DMS 273 (cell line): ENCODE measurements around the gene SLC35B2.

Experiments used
- DNase-seq: peaks from one replicate; lab custom pipeline; 2025; ENCODE audit not compliant: unreplicated experiment; lab: John Stamatoyannopoulos, UW

Gene SLC35B2

DNA sequence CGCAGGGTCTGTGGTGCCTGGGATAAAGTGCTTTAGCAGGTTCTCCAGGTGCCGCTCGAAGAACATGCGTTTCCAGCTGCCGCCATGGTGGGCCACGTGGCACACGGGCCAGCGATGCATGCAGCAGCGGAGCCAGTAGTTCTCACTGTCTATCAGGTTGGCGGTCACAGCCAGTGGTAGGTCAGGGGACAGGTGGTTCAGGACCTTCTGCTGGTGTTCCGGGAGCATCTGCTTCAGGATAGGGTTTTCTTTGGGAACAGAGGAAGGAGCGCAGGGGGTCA lies 28.9 kb upstream of the SLC35B2 start:
- no peak for DNase-seq

DNA sequence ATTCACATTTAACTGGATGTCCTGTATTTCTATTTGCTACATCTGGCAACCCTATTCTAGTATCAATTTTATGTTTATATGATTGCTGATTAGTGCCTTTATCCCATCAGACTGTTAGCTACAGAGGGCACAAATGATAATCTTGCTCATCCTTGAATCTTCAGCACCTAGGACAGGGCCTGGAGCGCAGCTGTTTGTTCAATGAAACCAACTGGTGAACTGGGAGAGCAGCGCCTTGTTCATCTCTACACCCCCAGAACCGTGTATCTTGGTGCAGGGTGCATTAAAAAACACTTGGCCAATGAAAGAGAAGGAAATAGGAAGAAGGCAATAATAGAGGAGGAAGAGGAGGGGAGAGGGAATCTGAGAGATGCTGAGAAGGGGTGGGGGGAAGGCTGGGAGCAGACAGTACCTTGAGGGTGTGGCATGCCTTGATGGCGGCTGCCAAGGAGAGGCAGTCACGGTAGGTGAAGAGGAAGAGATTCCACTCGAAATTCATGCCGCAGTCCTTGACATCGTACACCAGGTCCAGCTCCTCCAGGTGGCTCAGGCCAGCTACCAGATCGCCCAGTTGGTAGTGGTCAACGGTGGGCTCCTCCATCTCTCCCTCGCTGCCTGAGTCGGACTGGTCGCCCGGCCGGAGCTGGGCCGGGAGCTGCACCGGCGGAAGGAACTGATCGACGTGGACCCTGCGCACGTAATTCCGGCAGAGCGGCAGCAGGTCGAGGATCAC lies 28.4 kb upstream of the SLC35B2 start:
- no peak for DNase-seq

DNA sequence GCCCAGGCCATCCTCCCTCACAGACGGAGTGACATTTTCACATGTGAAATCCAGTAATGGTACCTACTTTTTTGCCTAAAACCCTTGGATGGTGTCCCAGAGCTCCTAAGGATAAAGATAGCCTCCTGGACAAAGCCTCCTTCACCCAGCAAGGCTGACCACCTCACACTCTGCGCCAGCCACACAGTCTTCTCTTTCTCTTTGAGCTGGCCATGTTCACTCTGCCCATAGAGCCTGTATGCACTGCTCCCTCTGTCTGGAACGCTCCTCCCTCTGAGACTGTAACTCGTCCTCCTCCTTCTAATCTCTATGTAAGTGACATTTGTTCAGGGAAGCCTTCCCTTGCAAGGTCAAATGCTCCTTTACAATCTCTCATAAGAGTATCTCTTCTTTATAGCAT lies 27.5 kb upstream of the SLC35B2 start:
- no peak for DNase-seq

DNA sequence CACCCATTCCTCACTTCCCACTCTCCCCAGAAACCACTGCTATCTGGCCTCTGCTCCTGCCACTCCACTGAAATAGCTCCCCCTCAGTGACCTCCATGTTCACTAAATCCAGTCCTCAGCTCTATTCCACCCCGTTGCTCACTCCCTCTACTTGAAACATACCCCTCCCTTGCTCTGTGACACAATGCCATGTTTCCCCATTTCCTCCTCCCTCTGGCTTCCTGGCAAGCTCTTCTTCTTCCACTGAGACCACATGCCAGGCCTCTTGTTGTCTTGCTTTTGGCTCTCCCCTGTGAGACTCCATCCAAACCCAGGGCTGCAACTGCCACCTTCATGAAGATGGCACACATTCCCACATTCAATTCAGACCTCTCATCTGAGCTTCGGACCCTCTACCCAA lies 26.8 kb upstream of the SLC35B2 start:
- no peak for DNase-seq

DNA sequence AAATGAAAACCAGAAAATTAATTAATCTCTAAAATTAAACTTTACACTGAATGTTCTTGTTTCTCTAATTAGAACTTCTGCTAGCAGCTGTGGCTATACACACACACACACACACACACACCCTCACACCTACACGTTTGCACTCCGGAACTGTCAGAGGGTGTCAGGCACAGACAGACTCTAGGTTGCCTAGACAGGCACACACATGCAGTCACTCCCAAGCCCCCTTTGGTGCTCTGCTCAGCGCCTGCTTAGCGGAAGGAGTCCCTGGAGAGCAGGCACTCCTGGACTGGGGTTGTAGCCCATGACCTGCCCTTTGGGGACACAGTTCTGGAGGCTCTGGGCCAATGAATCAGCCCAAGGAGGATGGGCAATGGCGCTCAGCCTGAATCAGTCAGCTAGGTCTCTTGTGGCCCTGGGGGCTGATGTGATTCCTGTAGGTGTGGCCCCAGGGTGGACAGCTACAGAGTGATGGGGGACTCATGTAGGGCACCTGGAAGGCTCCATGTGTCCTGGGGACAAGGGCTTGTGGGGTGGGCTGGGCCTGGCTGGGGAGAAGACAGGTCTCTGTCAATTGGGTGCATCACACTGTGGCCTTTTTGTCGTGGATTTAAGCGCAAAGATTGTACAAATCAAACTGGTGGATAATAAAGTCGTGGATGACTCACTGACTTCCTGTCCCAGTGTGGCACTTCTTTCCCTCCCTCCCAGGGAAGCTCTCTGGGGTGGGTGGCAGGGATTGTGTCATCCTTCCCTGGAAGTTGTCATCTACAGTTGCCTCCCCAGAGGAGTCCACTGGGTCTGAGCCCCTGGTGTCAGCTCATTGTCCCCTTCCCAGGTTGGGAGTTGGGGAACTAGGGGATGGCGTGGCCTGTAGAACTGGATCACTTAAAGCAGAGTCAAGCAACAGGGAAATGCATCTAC lies 21.7 kb upstream of the SLC35B2 start:
- DNase-seq, result no peak

DNA sequence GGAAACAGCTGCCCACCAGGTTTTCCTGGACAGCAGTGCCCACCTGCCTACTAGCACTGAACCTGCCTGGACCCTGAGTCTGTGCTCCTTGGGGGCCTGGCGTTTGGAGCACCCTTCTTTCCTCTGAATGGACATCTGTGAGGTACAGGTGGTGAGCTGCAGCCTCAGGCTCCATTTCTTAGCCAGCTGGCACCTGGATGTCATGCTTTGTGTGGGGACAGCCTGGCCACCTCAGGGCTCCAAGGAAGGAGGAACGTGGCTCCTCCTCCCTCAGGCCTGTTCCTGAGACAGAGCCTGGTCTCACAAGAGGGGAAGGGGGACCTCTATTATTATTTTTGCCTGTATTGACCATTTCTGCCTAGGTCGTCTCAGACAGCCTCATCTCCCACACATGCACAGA lies 21.0 kb upstream of the SLC35B2 start:
- DNase-seq, result no peak

DNA sequence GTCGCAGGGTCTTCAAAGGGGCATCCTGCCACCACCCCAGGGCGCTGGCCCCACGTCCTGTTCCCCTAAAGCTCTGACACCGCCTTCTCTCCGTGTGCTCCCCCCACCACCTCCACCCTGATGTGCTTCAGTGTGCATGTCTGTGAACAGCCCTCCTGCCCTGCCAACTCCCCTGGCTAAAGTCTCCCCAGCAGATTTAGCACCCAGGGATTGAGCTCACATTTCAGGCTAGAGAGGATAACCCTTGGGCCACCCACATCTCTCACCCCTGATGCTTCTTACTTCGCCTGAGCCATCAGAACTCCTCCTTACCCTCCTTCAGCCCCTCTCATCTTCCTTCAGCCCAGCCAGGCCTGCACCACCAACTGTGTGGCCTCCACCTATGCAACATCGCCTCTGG lies 20.4 kb upstream of the SLC35B2 start:
- no peak for DNase-seq

DNA sequence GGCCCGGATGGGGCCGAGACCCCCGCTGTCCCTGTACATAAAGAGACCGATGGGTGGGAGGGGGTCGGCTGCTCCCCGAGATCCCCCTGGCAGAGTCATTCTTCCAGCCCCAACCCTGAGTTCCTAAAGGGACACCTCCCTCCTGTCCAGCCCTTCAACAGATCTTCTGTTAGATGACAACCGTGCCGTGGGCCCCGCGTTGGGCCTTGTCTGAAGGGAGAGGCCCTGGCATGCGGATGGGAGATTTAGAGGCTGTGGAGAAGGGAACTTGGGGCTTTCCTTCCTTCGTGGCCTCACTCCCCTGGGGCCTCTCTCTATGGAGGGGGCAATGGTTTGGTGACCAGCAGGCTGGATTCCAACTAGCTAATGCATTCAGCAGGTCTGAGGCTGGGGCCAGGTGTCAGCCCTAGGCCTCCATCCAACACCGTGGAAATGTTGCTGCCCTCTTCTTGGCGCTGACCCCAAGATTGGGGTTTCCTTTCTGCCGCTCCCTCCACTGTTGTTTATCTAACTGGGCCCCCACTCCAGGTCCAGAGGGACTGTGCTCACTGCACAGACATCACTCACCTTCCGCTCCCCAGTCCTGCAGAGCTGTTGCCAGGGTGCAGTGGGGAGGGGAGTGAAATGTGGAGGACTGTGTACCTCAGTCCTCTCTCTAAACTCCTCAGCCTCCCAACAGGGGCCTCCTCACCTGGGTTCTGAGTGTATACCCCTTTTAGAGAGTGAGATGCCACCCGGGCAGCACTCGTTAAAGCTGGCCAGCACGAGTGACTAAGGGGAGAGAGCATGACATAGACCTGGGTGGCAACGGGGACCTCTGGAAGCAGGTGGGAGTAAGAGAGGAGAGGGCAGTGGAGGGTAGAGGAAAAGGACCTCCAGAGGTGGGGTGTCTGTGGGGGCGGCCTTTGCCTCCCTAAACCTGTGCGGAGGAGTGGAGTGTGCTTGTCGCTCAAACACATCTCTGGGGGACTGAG lies 19.6 kb upstream of the SLC35B2 start:
- DNase-seq, result no peak

DNA sequence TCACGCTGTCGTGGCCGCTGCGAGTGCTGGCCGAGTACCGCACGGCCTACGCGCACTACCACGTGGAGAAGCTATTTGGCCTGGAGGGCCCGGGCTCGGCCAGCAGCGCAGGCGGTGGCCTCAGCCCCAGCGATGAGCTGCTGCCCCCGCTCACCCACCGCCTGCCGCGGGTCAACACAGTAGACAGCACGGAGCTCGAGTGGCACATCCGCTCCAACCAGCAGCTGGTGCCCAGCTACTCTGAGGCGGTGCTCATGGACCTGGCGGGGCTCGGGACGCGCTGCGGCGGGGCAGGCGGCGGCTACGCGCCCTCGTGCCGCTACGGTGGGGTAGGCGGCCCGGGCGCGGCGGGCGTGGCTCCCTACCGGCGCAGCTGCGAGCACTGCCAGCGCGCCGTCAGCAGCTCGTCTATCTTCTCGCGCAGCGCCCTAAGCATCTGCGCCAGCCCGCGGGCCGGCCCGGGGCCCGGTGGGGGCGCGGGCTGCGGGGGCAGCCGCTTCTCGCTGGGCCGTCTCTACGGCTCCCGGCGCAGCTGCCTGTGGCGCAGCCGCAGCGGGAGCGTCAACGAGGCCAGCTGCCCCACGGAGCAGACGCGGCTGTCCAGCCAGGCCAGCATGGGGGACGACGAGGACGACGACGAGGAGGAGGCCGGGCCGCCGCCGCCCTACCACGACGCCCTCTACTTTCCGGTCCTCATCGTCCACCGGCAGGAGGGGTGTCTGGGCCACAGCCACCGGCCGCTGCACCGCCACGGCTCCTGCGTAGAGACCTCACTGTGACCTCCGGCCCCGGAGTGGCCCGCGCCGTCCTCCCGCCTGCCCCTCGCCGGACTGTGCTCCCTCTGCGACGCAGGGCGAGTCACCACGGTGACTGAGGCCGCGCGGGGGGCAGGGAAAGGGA lies 18.7 kb upstream of the SLC35B2 start:
- DNase-seq, result no peak

DNA sequence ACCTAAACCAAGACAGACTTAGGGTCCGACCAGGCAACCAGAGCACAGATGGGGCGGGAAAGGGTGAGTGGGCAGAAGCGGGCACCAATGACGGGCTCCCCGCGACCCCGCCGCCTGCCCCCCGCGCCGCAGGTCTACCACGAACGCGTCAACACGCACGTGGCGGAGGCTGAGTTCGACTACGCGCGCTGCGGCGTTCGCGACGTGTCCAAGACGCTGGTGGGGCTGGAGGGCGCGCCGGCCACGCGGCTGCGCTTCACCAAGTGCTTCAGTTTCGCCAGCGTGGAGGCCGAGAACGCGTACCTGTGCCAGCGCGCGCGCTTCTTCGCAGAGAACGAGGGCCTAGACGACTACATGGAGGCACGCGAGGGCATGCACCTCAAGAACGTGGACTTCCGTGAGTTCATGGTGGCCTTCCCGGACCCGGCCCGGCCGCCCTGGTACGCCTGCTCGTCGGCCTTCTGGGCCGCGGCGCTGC lies 18.0 kb upstream of the SLC35B2 start:
- DNase-seq, result no peak

DNA sequence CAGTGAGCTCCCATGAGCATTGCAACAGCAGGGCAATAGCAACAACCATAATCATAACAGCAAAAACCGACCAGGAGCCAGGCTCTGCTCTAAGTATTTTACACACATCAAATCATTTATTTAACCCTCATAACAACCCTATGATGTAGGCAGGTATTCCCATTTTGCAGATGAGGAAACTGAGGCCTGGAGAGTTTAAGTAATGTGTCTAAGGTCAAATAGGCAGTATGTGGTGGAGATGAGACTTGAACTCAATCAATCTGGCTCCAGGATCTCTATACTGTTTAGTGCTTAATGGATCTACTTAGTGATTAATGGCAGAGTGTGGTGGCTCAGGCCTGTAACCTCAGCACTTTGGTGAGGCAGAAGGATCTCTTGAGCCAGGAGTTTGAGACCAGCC lies 16.3 kb upstream of the SLC35B2 start:
- DNase-seq, result no peak

DNA sequence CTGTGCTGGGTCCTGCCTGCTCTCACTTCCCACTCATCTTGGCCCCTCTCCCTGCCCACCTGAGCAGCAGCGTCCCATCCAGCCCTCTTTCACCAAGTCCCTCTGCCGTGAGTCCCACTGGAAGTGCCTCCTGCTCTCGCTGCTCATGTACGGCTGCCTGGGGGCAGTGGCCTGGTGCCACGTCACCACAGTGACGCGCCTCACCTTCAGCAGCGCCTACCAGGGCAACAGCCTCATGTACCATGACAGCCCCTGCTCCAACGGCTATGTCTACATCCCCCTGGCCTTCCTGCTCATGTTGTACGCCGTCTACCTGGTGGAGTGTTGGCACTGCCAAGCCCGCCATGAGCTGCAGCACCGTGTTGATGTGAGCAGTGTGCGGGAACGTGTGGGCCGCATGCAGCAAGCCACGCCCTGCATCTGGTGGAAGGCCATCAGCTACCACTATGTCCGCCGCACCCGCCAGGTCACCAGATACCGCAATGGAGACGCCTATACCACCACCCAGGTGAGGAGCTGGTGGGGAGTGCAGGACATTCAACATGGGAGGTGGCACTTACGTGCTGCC lies 15.8 kb upstream of the SLC35B2 start:
- DNase-seq, result no peak

DNA sequence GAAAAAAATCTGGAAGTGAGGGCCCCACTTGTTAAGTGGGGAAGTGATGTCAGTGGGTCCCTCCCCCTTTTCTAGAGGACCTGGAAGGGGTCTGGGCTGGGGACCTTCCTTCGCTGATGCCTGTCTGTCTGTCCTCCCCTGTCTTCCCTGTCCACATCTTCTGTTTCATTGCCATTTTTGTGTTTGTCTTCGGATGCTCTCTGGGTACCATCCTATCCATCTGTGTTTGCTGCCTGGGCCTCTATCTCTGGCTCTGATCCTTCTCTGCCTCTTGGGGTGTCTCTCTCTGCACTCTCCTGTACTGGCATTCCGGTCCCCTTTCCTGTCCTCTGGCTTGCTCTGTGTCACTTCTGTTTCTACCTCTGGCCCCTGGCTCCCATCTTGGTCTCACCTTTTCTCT lies 15.2 kb upstream of the SLC35B2 start:
- no peak for DNase-seq

DNA sequence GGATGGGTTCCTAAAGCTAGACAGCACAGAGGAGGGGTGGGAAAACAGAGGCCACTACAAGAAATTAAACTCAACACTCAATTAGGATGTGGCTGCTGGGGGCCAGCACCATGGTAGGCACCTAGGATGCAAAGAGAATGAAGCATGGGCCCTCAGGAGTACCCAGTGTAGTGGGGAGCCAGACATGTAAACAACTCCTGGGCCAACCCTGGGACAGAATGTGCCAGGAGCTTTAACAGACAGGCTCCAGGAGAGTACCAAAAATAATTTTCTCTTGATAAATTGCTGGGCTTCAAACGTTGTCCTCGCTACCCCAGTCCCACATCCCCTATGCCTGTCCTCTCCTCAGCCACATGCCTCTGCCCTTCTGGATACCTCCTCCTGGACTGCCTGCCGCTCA lies 14.6 kb upstream of the SLC35B2 start:
- DNase-seq, result no peak

DNA sequence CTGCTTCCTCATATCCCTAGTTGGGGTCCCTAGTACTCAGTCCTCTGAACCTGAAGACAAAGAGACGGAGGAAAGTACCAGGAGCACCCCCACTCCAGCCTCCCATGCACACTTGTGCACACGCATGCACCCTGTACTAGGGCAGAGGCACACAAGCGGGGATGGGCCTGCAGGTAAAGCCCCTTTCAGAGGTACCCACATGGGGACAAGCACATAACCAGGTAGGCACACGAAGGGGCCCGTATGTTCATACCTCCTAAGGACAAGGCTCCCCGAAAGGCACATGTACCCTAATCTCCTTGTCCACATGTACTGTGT lies 14.0 kb upstream of the SLC35B2 start:
- DNase-seq, result no peak

DNA sequence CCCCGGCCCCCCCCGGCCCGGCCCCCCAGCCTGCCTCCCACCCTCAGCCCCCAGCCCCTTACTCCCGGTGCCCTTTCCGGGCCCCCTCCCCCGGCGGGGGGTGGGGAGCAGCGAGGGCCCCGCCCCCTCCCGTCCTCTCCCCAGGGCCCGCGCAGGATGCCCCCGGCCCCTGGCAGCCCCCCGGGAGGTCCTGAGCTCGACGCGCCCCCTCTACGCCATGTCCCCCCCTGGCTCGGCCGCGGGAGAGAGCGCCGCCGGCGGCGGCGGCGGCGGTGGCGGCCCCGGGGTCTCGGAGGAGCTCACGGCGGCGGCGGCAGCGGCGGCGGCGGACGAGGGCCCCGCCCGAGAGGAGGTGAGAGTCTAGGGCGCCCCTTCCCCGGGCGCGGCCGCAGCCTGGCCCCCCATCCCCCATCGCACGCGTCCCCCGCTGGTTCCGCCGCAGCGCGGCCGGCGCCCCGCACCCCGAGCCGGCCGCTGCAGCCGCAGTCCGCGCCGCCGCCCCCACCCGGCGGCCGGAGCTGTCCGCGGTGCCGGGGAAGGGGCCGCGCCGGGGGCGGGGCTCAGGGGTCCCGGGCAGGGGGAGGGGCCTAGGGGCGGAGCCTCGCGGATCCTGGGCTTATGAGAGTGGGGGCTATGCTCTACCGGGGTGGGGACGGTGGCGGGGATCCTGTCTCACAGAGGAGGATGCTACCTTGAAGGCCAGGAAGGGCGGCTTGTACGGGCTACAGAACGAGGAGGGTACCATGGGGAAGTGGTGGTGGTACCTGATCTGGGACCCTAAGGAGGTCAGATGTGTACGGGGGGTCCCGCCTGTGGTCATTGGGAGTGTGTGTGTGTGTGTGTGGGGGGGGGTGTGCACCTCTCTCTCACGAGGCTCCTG lies 13.4 kb upstream of the SLC35B2 start:
- no peak for DNase-seq

DNA sequence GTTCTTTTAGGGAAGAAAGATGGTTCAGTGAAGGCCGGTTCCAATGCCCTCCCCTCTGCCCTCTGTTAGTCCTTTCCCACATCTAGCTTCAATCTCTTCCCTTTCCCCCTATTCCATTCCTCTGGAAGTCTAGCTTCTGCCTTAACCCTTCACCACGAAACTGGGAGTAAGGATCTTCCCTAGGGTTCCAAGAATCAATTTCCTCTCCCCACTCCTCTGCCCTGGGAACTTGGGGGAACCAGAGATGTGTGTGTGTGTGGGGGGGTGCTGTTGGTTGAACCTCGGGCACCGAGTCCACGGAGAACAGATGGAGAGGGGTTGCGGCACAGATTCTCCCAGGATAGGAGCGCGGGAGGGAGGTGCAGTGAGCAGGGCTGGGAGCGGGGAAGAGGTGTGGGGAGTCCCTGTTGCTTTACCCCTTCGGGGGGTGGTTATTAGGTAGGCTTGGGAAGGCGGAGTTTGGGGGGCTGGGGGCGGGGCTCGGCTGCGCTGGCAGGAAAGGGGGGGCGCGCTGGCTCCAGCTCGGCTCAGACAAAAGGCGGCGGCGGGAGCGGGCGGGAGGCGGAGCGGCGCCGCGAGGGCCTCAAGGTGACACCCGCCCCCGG lies 12.7 kb upstream of the SLC35B2 start, which contains the start of gene TMEM151B:
TMEM151B (plus strand) TSS at position 530 of the 605 bp plus-strand sequence. CDS start 293 bp downstream, outside the sequence.
- peak; percentile 70 for DNase-seq

DNA sequence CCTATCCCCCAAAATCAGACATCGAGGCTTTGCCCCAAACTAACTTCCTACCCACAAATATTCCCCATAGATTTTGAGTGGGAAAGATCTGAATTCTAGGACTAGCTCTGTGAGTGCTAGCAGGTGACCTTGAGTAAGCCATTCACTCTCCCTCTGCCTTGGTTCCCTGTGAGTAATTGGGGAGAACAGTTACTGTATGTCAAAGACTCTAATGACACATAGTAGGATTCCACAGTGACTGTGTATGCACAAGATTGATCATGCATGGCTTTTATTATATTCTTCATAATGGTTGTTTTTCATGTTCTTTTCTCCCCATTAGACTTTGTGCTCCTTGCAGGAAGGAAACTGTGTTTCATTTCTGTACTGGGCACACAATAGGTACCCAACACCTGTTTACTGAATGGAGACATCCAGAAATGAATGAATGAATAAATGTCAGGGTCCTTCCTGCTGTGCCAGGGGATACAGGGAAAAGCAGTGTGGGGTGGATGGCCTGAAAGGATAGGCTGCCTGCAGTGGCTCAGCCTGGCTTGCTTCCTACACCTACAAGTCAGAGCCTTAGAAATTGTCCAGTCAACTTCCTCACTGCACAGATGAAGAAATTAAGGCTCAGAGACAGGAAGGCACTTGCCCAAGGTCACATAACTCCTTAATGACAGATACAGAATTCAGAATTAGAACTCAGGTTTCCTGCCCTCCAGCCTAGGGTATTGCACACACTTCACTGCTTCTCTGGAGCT lies 12.0 kb upstream of the SLC35B2 start:
- DNase-seq, result no peak
